Stimulated activated CD4-positive, alpha-beta T cell treated with anti-CD3 and anti-CD28 coated beads, Interleukin-1b, Interleukin-23, amount 100 ng/mL, for 1 hour (primary cell): ENCODE results near the gene CD101.

ENCODE experiments used
- DNase-seq, 2 donors: peaks; one replicate each; pipeline ENCODE4 v3.0.0-alpha.2; 2020; ENCODE audit warnings: low read depth in 2 of 2

CD101 gene

DNA sequence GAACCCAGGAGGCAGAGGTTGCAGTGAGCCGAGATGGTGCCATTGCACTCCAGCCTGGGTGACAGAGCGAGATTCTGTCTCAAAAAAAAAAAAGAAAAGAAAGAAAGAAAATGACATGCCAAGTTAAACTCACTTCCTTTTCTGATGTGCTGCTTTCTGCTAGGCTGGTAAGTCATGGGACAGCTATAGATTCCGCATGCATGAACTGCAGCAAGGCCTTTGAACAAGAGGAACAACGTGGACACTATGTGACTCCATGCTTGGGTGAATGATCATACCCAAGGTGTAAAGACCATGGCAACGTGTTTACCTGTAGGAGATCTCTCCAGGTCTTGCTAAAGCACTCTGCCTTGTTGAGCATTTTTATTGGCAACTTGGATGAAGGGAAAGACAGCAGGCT is 48.3 kb downstream of the CD101 start:
- DNase-seq, result no peak

DNA sequence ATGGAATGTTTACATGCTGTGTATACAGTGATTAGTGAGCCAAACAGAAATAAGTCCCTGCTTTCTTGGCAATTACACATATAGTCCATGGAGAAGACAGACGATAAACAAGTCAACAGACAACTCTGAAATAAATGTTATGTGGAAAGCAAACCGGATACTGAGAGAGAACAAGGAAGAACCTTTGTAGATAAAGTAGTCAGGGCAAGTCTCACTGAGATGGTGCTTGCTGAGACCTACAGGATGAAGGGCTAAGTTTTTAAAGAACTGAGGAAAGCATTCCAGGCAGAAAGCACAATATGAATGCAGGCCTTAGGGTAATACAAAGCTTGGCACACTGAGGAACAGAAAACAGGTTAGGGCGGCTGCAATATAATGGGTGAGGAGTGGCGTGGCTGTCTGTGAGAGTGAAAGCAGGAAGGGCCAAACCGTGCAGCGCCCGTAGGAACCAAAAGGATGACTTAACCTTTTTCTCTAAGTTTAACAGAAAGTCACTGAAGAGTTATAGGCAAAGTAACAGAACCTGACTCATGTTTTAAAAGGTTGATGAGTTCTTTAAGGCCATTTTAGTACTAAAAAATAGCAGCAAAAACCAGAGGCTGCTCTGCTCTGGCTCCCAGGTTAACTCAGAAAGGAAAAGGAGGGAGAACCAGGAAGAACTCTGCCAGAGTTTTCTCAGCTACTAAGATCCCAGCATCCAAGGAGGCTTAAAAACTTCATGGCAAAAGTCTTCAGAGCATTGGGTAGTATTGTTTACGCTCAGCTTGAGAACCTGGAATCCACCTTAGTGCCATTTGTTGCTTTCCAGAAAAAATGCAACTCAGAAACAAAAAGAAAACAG is 49.9 kb downstream of the CD101 start:
- DNase-seq, result no peak

DNA sequence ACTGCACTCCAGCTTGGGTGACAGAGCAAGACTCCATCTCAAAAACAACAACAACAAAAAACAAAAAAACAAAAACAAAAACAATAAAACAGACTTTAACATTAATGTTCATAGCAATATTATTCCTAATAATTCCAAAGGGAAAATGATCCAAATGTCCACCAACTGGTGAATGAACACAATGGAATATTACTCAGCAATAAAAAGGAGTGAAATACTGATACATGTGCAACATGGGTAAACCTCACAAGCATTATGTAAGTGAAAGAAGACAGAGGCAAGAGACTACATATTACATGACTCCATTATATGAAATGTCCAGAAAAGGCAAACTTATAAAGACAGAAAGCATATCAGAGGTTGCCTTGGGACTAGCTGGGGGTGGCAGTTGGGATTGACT is 52.5 kb downstream of the CD101 start:
- DNase-seq, result no peak

DNA sequence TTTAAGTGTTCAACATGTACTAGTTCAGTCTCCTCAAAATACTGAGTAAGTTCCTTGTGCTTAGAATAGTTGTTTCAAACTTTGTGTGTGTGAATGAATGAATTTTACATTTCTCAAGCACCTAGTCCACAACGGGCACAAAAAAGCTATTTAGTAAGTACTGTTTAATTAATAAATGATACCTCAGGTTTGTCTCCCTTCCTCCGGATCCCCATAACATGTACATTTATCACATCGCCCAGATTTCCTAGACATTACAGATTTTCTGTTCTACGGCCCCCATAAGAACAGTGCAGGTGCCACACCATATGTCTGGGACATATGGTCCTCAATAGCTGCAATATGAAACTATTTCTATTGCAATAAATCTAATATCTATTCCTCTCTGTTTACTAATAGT is 57.2 kb downstream of the CD101 start:
- DNase-seq, result no peak

GRCh38 chr1:117059334-117059677 is 57.7 kb downstream of the CD101 start:
- peak in 1 of 2 donors; percentile 23 for DNase-seq

GRCh38 chr1:117059678-117060440 is 58.3 kb downstream of the CD101 start, which contains the start of gene TTF2:
Gene TTF2, plus strand, starts transcription at chr1:117060326. Its CDS starts 21 bp downstream, at chr1:117060347.
- DNase-seq, result peak; percentile 88 to 89

DNA sequence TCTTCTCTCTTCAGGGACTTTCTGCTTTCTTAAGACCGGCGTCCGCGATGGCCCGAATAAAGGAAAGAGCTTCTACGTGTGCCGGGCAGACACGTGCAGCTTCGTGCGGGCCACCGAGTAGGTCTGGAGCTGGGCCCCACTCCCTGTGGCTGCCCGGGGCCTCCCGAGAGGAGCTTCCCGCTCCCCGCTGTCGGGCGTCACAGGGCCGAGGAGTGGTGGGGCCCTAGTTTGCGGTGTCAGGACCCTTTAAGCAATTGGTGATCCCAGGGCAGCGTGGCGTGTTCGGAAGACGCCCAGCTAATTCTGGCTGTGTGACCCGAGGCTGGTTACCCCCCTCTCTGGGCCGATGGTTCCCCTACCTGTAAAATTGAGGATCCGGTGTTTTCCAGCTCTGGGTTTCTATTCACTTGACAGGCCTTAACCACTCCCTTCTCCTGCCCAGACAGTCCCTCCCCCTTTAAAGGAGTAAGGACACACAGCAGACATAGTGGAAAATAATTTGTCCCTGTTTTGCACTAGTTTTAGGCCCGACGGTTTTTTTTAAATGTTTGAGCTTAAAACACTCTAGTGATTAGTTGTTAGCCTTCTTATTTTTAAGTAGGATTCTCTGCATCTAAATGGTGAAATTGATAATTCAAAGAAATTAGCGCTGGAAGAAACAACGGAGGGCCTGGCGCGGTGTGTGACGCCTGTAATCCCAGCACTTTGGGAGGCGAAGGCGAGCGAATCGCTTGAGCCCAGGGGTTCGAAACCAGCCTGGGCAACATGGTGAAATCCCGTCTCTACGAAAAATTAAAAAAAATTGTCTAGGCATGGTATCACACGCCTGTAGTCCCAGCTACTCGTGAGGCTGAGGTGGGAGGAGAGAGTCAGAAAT is 59.1 kb downstream of the CD101 start:
- DNase-seq, result no peak

GRCh38 chr1:117061986-117062415 is 60.4 kb downstream of the CD101 start:
- no peak for DNase-seq

- DNase-seq, result no peak
These were observed 64.8 kb downstream of the CD101 start for GRCh38 chr1:117066367-117066766.

GRCh38 chr1:117067533-117068370 is 66.2 kb downstream of the CD101 start:
- no peak for DNase-seq

GRCh38 chr1:117068580-117068979 is 67.0 kb downstream of the CD101 start:
- no peak for DNase-seq

DNA sequence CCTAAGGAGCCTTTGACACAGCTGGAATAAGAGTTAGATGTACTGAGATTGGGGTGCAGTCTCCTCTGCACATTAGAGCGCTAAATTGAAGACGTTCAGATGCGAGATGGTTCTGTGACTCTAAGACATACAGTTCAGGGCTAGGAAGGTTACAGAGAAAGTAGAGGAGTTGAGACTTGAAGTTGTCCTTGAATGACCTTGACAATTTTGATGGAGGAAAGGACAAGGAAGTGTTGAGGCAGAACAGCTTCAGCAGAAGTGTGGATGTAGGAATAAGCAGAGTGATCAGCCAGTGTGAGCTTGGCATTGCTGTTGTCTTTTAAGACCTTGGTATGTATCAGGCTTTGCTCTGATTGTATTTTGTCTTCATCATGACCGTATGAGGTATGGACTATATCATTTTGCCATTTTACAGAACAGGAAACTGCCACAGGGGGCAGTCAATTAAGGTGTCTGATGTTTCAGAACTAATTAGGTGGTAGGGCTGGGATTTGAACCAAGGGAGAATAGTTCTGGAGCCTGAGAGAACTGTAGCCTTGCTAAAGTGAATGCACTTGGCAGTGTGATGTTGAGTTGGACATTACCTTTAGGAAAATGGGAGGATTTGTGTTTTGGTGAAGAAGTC is 67.8 kb downstream of the CD101 start:
- DNase-seq, result no peak

DNA sequence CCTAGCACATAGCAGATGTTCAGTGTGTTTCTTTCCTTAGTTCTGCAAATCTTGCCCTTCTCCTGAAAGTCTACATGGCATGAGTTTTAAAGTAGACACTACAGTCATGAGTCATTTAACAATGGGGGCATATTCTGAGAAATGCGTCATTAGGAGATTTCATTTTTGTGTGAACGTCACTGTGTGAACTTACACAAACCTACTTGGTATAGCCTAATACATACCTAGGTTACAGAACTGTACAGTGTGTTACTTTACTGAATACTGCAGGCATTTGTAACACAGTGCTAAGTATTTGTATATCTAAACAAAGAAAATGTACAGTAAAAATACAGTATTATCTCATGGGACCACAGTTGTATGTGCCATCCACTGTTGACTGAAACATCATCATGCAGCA is 68.6 kb downstream of the CD101 start:
- no peak for DNase-seq

- DNase-seq, result no peak
These were observed 75.1 kb downstream of the CD101 start for GRCh38 chr1:117076648-117077047.

GRCh38 chr1:117077267-117077666 is 75.7 kb downstream of the CD101 start:
- no peak for DNase-seq

GRCh38 chr1:117079737-117080136 is 78.2 kb downstream of the CD101 start:
- no peak for DNase-seq

DNA sequence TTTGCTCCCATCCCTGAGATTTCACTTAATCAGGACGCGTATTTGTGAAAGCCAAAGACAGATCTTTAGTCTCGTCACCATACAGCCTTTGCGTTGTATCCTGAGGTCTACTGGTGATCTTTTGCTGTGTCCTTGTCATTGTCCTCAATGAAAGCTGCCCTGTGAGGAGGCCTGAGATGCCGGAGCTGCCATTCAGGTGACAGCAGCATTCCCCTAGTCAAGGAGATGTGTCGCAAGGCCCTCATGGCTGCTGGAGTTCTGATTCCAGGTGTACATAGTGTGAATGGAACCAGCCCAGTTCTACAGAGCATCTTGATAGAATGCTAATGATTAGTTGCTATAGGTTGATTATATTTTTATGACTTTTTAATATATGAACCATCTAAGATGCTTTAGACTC is 82.7 kb downstream of the CD101 start:
- DNase-seq, result no peak
